ENCODE measurements around the gene HECTD4.

DNA sequence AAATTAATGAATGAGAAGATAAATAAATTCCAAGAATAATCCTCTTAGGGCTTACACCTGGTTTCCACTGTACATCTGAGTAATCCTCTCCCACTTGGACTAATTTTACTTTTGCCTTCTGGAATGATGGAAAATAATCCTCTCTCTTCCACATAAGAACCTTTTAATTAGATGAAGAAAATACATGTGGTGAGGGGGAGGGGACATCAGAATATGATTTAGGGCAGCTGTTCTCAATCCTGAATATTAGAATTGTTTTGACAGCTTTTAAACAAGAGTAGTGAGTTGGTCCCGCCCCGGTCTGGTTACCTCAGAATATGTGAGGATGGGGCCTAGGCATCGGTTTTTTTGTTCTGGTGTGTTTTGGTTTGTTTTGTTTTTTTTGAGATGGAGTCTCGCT lies 51.5 kb downstream of the HECTD4 start:
- TF ChIP-seq POLR2A (IDR thresholded peaks at IDR 0.05; ENCODE audit: low read length) (no peak), GATA1 (IDR thresholded peaks at IDR 0.05; ENCODE audit: low read depth, low read length) (no peak)

Data from erythroblast (primary cell).